Retinal pigment epithelial cell (primary cell): Measurements from ENCODE around the gene SMAD4.

ENCODE experiments used
- DNase-seq: peaks from one replicate; pipeline ENCODE4 v3.0.0-alpha.2; 2010; ENCODE audit warnings: low read depth
- H3K4me3 ChIP-seq: 2 replicates; pipeline ENCODE4 v1.5.1; 2011; ENCODE audit warnings: mild to moderate bottlenecking, low read length, control low read depth, moderate library complexity
- CTCF ChIP-seq: conservative IDR thresholded peaks from 2 replicates; pipeline ENCODE4 v1.5.1; 2011; ENCODE audit warnings: low read depth, low read length, control low read depth, inconsistent platforms

Gene SMAD4

GRCh38 chr18:51038110-51038509, 8.1 kb downstream of the SMAD4 start:
- no peak for DNase-seq
- no peak for TF ChIP-seq CTCF
- no peak overlapping the region for H3K4me3 ChIP-seq

- no peak overlapping the region for H3K4me3 ChIP-seq
- DNase-seq: no peak
- TF ChIP-seq CTCF: no peak
Observed at GRCh38 chr18:51039138-51040112, 9.4 kb downstream of the SMAD4 start.

GRCh38 chr18:51041677-51042352, 11.8 kb downstream of the SMAD4 start:
- no peak for DNase-seq
- no peak overlapping the region for H3K4me3 ChIP-seq
- TF ChIP-seq CTCF: no peak

- TF ChIP-seq CTCF: no peak
- DNase-seq: no peak
- H3K4me3 ChIP-seq: no peak overlapping the region
Observed at GRCh38 chr18:51044928-51045585, 15.0 kb downstream of the SMAD4 start.

- H3K4me3 ChIP-seq: no peak overlapping the region
- DNase-seq: no peak
- TF ChIP-seq CTCF: no peak
Observed at GRCh38 chr18:51048190-51048589, 18.2 kb downstream of the SMAD4 start.

- H3K4me3 ChIP-seq: no peak overlapping the region
- no peak for TF ChIP-seq CTCF
Observed at GRCh38 chr18:51049137-51049536, 19.1 kb downstream of the SMAD4 start.

More at GRCh38 chr18:51049137-51049536, 19.1 kb downstream of the SMAD4 start:
- no peak for DNase-seq
